Measurements from ENCODE around the gene LRRC47. TPM values are rescaled to one million over a fixed set of nuclear protein-coding genes. Genes with fewer than 3 reads are reported as not detected.
A peak's percentile ranks its signal among the peaks of the same experiment; 100 is the strongest.

The LRRC47 gene
- total and polyA plus RNA-seq, 2 of the 13 experiments (the other 11 are each of a cell fraction or from before 2014, with no cell fraction given) = 18.3 to 52.5 TPM

GRCh38 chr1:3733094-3733882 lies 63.0 kb downstream of the LRRC47 start (continued):
- TF ChIP-seq ZNF598 (CRISPR knock-in tag; IDR thresholded peaks at IDR 0.05; ENCODE audit: borderline replicate concordance) = no peak
- TF ChIP-seq KLF15 (CRISPR knock-in tag; IDR thresholded peaks at IDR 0.05; ENCODE audit: borderline replicate concordance) = no peak
- TF ChIP-seq ZNF891 (CRISPR knock-in tag; IDR thresholded peaks at IDR 0.05) = 0 out of 2 replicates have a peak, but pooled peaks have one; percentile 30
- 0 out of 2 replicates have a peak, but pooled peaks have one; percentile 75 for TF ChIP-seq ZNF878 (CRISPR knock-in tag; IDR thresholded peaks at IDR 0.05)
- peak; percentile 47; the same call in 1 of the 2 replicates for TF ChIP-seq GATAD2A (CRISPR knock-in tag; IDR thresholded peaks at IDR 0.05)
- TF ChIP-seq FOXP4 (CRISPR knock-in tag; IDR thresholded peaks at IDR 0.05) = peak; percentile 81
- peak; percentile 65 for TF ChIP-seq SAP130 (CRISPR knock-in tag; IDR thresholded peaks at IDR 0.05; ENCODE audit: low read depth)
- TF ChIP-seq CC2D1A (CRISPR knock-in tag; IDR thresholded peaks at IDR 0.05) = no peak
- TF ChIP-seq SRSF1 (optimal IDR thresholded peaks at IDR 0.05; ENCODE audit: low read depth, low read length) = peak; percentile 100
- peak; percentile 7; the same call in 1 of the 2 replicates for TF ChIP-seq ZBTB38 (CRISPR knock-in tag; IDR thresholded peaks at IDR 0.05)
- TF ChIP-seq ZMAT3 (CRISPR knock-in tag; conservative IDR thresholded peaks at IDR 0.05) = no peak
- TF ChIP-seq, protein P1, sequence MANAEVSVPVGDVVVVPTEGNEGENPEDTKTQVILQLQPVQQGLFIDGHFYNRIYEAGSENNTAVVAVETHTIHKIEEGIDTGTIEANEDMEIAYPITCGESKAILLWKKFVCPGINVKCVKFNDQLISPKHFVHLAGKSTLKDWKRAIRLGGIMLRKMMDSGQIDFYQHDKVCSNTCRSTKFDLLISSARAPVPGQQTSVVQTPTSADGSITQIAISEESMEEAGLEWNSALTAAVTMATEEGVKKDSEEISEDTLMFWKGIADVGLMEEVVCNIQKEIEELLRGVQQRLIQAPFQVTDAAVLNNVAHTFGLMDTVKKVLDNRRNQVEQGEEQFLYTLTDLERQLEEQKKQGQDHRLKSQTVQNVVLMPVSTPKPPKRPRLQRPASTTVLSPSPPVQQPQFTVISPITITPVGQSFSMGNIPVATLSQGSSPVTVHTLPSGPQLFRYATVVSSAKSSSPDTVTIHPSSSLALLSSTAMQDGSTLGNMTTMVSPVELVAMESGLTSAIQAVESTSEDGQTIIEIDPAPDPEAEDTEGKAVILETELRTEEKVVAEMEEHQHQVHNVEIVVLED (CRISPR knock-in tag; IDR thresholded peaks at IDR 0.05; ENCODE audit: borderline replicate concordance) = peak; percentile 27
- peak; percentile 67; the same call in 1 of the 2 replicates for TF ChIP-seq ZBTB7B (CRISPR knock-in tag; IDR thresholded peaks at IDR 0.05)
- TF ChIP-seq, protein P2, sequence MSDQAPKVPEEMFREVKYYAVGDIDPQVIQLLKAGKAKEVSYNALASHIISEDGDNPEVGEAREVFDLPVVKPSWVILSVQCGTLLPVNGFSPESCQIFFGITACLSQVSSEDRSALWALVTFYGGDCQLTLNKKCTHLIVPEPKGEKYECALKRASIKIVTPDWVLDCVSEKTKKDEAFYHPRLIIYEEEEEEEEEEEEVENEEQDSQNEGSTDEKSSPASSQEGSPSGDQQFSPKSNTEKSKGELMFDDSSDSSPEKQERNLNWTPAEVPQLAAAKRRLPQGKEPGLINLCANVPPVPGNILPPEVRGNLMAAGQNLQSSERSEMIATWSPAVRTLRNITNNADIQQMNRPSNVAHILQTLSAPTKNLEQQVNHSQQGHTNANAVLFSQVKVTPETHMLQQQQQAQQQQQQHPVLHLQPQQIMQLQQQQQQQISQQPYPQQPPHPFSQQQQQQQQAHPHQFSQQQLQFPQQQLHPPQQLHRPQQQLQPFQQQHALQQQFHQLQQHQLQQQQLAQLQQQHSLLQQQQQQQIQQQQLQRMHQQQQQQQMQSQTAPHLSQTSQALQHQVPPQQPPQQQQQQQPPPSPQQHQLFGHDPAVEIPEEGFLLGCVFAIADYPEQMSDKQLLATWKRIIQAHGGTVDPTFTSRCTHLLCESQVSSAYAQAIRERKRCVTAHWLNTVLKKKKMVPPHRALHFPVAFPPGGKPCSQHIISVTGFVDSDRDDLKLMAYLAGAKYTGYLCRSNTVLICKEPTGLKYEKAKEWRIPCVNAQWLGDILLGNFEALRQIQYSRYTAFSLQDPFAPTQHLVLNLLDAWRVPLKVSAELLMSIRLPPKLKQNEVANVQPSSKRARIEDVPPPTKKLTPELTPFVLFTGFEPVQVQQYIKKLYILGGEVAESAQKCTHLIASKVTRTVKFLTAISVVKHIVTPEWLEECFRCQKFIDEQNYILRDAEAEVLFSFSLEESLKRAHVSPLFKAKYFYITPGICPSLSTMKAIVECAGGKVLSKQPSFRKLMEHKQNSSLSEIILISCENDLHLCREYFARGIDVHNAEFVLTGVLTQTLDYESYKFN (CRISPR knock-in tag; conservative IDR thresholded peaks at IDR 0.05) = peak; percentile 93
- peak; percentile 59; the same call in 1 of the 2 replicates for TF ChIP-seq PHF21A (CRISPR knock-in tag; IDR thresholded peaks at IDR 0.05)
- peak; percentile 48; the same call in 1 of the 2 replicates for TF ChIP-seq KDM2A (CRISPR knock-in tag; IDR thresholded peaks at IDR 0.05; ENCODE audit: borderline replicate concordance, low read depth)
- TF ChIP-seq, protein P3, sequence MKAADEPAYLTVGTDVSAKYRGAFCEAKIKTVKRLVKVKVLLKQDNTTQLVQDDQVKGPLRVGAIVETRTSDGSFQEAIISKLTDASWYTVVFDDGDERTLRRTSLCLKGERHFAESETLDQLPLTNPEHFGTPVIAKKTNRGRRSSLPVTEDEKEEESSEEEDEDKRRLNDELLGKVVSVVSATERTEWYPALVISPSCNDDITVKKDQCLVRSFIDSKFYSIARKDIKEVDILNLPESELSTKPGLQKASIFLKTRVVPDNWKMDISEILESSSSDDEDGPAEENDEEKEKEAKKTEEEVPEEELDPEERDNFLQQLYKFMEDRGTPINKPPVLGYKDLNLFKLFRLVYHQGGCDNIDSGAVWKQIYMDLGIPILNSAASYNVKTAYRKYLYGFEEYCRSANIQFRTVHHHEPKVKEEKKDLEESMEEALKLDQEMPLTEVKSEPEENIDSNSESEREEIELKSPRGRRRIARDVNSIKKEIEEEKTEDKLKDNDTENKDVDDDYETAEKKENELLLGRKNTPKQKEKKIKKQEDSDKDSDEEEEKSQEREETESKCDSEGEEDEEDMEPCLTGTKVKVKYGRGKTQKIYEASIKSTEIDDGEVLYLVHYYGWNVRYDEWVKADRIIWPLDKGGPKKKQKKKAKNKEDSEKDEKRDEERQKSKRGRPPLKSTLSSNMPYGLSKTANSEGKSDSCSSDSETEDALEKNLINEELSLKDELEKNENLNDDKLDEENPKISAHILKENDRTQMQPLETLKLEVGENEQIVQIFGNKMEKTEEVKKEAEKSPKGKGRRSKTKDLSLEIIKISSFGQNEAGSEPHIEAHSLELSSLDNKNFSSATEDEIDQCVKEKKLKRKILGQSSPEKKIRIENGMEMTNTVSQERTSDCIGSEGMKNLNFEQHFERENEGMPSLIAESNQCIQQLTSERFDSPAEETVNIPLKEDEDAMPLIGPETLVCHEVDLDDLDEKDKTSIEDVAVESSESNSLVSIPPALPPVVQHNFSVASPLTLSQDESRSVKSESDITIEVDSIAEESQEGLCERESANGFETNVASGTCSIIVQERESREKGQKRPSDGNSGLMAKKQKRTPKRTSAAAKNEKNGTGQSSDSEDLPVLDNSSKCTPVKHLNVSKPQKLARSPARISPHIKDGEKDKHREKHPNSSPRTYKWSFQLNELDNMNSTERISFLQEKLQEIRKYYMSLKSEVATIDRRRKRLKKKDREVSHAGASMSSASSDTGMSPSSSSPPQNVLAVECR (CRISPR knock-in tag; IDR thresholded peaks at IDR 0.05; ENCODE audit: borderline replicate concordance) = peak; percentile 18; the same call in 1 of the 2 replicates
